Ishikawa (cell line): ENCODE results near the gene MUC5AC.

ENCODE experiments used
- CEBPB ChIP-seq: IDR thresholded peaks from 2 replicates; pipeline ENCODE4 v1.6.1; 2012
- CREB1 ChIP-seq: IDR thresholded peaks from 2 replicates; pipeline ENCODE4 v1.6.1; 2012; ENCODE audit warnings: low read depth
- EGR1 ChIP-seq: IDR thresholded peaks from 2 replicates; pipeline ENCODE4 v1.6.1; 2012
- EP300 ChIP-seq: IDR thresholded peaks from 2 replicates; pipeline ENCODE4 v1.6.1; 2012; ENCODE audit warnings: borderline replicate concordance
- FOXM1 ChIP-seq: IDR thresholded peaks from 2 replicates; pipeline ENCODE4 v1.6.1; 2012; ENCODE audit warnings: low read depth, borderline replicate concordance
- MAX ChIP-seq: IDR thresholded peaks from 2 replicates; pipeline ENCODE4 v1.6.1; 2012
- NFIC ChIP-seq: IDR thresholded peaks from 2 replicates; pipeline ENCODE4 v1.6.1; 2012
- RAD21 ChIP-seq: IDR thresholded peaks from 2 replicates; pipeline ENCODE4 v1.6.1; 2012; ENCODE audit warnings: low read depth
- REST ChIP-seq: IDR thresholded peaks from 2 replicates; pipeline ENCODE4 v1.6.1; 2012; ENCODE audit warnings: low read depth, mild to moderate bottlenecking
- TAF1 ChIP-seq: IDR thresholded peaks from 2 replicates; pipeline ENCODE4 v1.6.1; 2012; ENCODE audit warnings: low read depth, mild to moderate bottlenecking
- TCF12 ChIP-seq: IDR thresholded peaks from 2 replicates; pipeline ENCODE4 v1.6.1; 2012; ENCODE audit warnings: low read depth
- TEAD4 ChIP-seq: IDR thresholded peaks from 2 replicates; pipeline ENCODE4 v1.6.1; 2012
- USF1 ChIP-seq: IDR thresholded peaks from 2 replicates; pipeline ENCODE4 v1.6.1; 2012
- YY1 ChIP-seq: IDR thresholded peaks from 2 replicates; pipeline ENCODE4 v1.6.1; 2012; ENCODE audit warnings: low read depth
- ZBTB7A ChIP-seq: IDR thresholded peaks from 2 replicates; pipeline ENCODE4 v1.6.1; 2012; ENCODE audit warnings: low read depth

MUC5AC gene

GRCh38 chr11:1168256-1168655 lies 10.5 kb downstream of the MUC5AC start:
- no peak for TF ChIP-seq NFIC
- TF ChIP-seq FOXM1, result no peak
- no peak for TF ChIP-seq RAD21
- TF ChIP-seq YY1, result no peak
- no peak for TF ChIP-seq TCF12
- no peak for TF ChIP-seq EP300
- no peak for TF ChIP-seq TAF1
- TF ChIP-seq ZBTB7A, result no peak
- TF ChIP-seq CEBPB, result no peak
- no peak for TF ChIP-seq TEAD4
- no peak for TF ChIP-seq MAX
- TF ChIP-seq EGR1, result no peak
- no peak for TF ChIP-seq CREB1
- no peak for TF ChIP-seq USF1
- TF ChIP-seq REST, result no peak

GRCh38 chr11:1168721-1169161 lies 11.0 kb downstream of the MUC5AC start:
- no peak for TF ChIP-seq RAD21
- TF ChIP-seq ZBTB7A, result no peak
- TF ChIP-seq CREB1, result no peak

GRCh38 chr11:1171223-1171984 lies 13.7 kb downstream of the MUC5AC start:
- no peak for TF ChIP-seq MAX
- TF ChIP-seq TCF12, result no peak
- no peak for TF ChIP-seq CREB1
- TF ChIP-seq REST, result no peak
- TF ChIP-seq TEAD4, result no peak
- no peak for TF ChIP-seq NFIC
- TF ChIP-seq ZBTB7A, result no peak
- no peak for TF ChIP-seq RAD21
- no peak for TF ChIP-seq TAF1
- TF ChIP-seq YY1, result no peak

- no peak for TF ChIP-seq TEAD4
- no peak for TF ChIP-seq RAD21
- TF ChIP-seq FOXM1, result no peak
These were observed 14.4 kb downstream of the MUC5AC start for GRCh38 chr11:1171985-1172728.

GRCh38 chr11:1172729-1173117 lies 15.0 kb downstream of the MUC5AC start:
- no peak for TF ChIP-seq CEBPB
- no peak for TF ChIP-seq FOXM1
- TF ChIP-seq ZBTB7A, result no peak
- TF ChIP-seq TEAD4, result no peak
- TF ChIP-seq USF1, result no peak
